GM12878 (cell line): ENCODE data around the gene GLRX5. TPM values are rescaled to one million over a fixed set of nuclear protein-coding genes. Genes with fewer than 3 reads are reported as not detected.
A peak's percentile ranks its signal among the peaks of the same experiment; 100 is the strongest.

ENCODE experiments used
- ATF7 ChIP-seq: fragments of 450-650 bp; IDR thresholded peaks from 2 replicates; pipeline ENCODE4 v1.6.1; 2016; ENCODE audit warnings: low read depth, mild to moderate bottlenecking
- CBFB ChIP-seq: IDR thresholded peaks from 2 replicates; pipeline ENCODE4 v1.6.1; 2016; ENCODE audit warnings: antibody characterized with exemption, low read depth
- CEBPB ChIP-seq, 2 experiments: fragments of 150-350 bp in 1 of 2; IDR thresholded peaks; 2 replicates each; pipeline ENCODE4 v1.6.1; 2012 to 2014; ENCODE audit warnings: low read depth in 2 of 2, low read length in 2 of 2, borderline replicate concordance in 1 of 2, inconsistent platforms in 1 of 2
- CREB1 ChIP-seq: IDR thresholded peaks from 2 replicates; pipeline ENCODE4 v1.6.1; 2012; ENCODE audit warnings: low read depth, mild to moderate bottlenecking, inconsistent platforms
- GATAD2B ChIP-seq: fragments of 450-650 bp; conservative IDR thresholded peaks from 2 replicates; pipeline ENCODE4 v1.6.1; 2017; ENCODE audit warnings: low read depth, mild to moderate bottlenecking, moderate library complexity
- IKZF1 ChIP-seq: fragments of 450-650 bp; conservative IDR thresholded peaks from 2 replicates; pipeline ENCODE4 v1.6.1; 2017; ENCODE audit warnings: antibody characterized with exemption, mild to moderate bottlenecking
- IKZF2 ChIP-seq, 2 experiments: fragments of 450-650 bp; IDR thresholded peaks; 2 replicates each; pipeline ENCODE4 v1.6.1; 2017; ENCODE audit warnings: mild to moderate bottlenecking in 2 of 2, moderate library complexity in 2 of 2
- KDM1A ChIP-seq: fragments of 200-600 bp; sonication (generic); IDR thresholded peaks from 2 replicates; pipeline ENCODE4 v1.6.1; 2016; ENCODE audit warnings: borderline replicate concordance
- NBN ChIP-seq: fragments of 450-650 bp; IDR thresholded peaks from 2 replicates; pipeline ENCODE4 v1.6.1; 2016
- NFIC ChIP-seq: IDR thresholded peaks from 2 replicates; pipeline ENCODE4 v1.6.1; 2012; ENCODE audit warnings: low read depth, mild to moderate bottlenecking, inconsistent platforms, low read length, moderate library complexity
- NFYA ChIP-seq: IDR thresholded peaks from 2 replicates; pipeline ENCODE4 v1.6.1; 2011; ENCODE audit warnings: low read depth, mild to moderate bottlenecking, low read length, improper control_type of control experiment, borderline replicate concordance
- NRF1 ChIP-seq: conservative IDR thresholded peaks from 2 replicates; pipeline ENCODE4 v1.6.1; 2011; ENCODE audit warnings: mild to moderate bottlenecking, low read depth, low read length, improper control_type of control experiment
- PBX3 ChIP-seq: IDR thresholded peaks from 2 replicates; pipeline ENCODE4 v1.6.1; 2011; ENCODE audit warnings: mild to moderate bottlenecking, low read depth, low read length, moderate library complexity; ENCODE audit not compliant: insufficient replicate concordance
- PKNOX1 ChIP-seq: fragments of 450-650 bp; IDR thresholded peaks from 2 replicates; pipeline ENCODE4 v1.6.1; 2016; ENCODE audit warnings: mild to moderate bottlenecking
- POLR2AphosphoS2 ChIP-seq: IDR thresholded peaks from 2 replicates; pipeline ENCODE4 v1.6.1; 2011; ENCODE audit warnings: low read depth, mild to moderate bottlenecking, low read length, improper control_type of control experiment, moderate library complexity
- POU2F2 ChIP-seq: IDR thresholded peaks from 3 replicates; pipeline ENCODE4 v1.6.1; 2011; ENCODE audit warnings: low read depth, mild to moderate bottlenecking, low read length, borderline replicate concordance
- RB1 ChIP-seq: fragments of 450-650 bp; formaldehyde crosslinking; IDR thresholded peaks from 2 replicates; pipeline ENCODE4 v1.6.1; 2017; ENCODE audit warnings: mild to moderate bottlenecking, borderline replicate concordance
- RELB ChIP-seq: fragments of 450-650 bp; IDR thresholded peaks from 2 replicates; pipeline ENCODE4 v1.6.1; 2017; ENCODE audit warnings: low read depth, mild to moderate bottlenecking, moderate library complexity
- SMAD1 ChIP-seq: fragments of 450-650 bp; IDR thresholded peaks from 2 replicates; pipeline ENCODE4 v1.6.1; 2018; ENCODE audit warnings: mild to moderate bottlenecking, low read depth; ENCODE audit not compliant: partially characterized antibody
- SREBF1 ChIP-seq: IDR thresholded peaks from 2 replicates; pipeline ENCODE4 v1.6.1; 2012; ENCODE audit warnings: mild to moderate bottlenecking, low read length
- SREBF2 ChIP-seq: IDR thresholded peaks from 2 replicates; pipeline ENCODE4 v1.6.1; 2012; ENCODE audit warnings: mild to moderate bottlenecking, low read length
- SUPT20H ChIP-seq: IDR thresholded peaks from 2 replicates; pipeline ENCODE4 v1.6.1; 2011; ENCODE audit warnings: low read depth, mild to moderate bottlenecking, low read length, moderate library complexity, borderline replicate concordance; ENCODE audit not compliant: control insufficient read depth
- TBL1XR1 ChIP-seq: IDR thresholded peaks from 2 replicates; pipeline ENCODE4 v1.6.1; 2012; ENCODE audit warnings: low read depth, low read length, improper control_type of control experiment
- TCF12 ChIP-seq: IDR thresholded peaks from 2 replicates; pipeline ENCODE4 v1.6.1; 2011; ENCODE audit warnings: low read depth, mild to moderate bottlenecking, low read length
- TCF7 ChIP-seq: IDR thresholded peaks from 2 replicates; pipeline ENCODE4 v1.6.1; 2014; ENCODE audit warnings: antibody characterized with exemption, borderline replicate concordance
- ZBTB33 ChIP-seq: fragments of 450-650 bp; IDR thresholded peaks from 2 replicates; pipeline ENCODE4 v1.6.1; 2017; ENCODE audit warnings: mild to moderate bottlenecking
- ZNF274 ChIP-seq: IDR thresholded peaks from one replicate; pipeline ENCODE4 v1.8.0; 2011; ENCODE audit not compliant: insufficient read length, insufficient read depth
- polyA plus RNA-seq, 11 experiments: library from polyadenylated mRNA; depleted of rRNA in 4 of 11; unstranded in 6 of 11; stranded (reverse) in 5 of 11; fragments of >200 nt; fragmentation: Nextera tagmentation in 4 of 11; fragmentation: Illumina TruSeq in 1 of 11; extraction: Ambion mirVana in 4 of 11; extraction: Trizol in 1 of 11; gene quantifications; 1 replicate in 1 of 11; 2 replicates in 10 of 11; pipeline versions ENCODE4 v1.2.1 to v1.2.3, GENCODE V29; 2011 to 2016; ENCODE audit warnings: inconsistent platforms in 2 of 11, missing spikeins in 2 of 11, low read depth in 1 of 11
- total RNA-seq, 4 experiments: library from RNA; depleted of rRNA in 3 of 4; stranded (reverse); fragments of >200 nt in 3 of 4; fragmentation: Illumina TruSeq in 1 of 4; extraction: Trizol in 1 of 4; gene quantifications; 2 replicates each; pipeline versions ENCODE4 v1.2.1 to v1.2.3, GENCODE V29; 2013 to 2021

GLRX5 gene
- total and polyA plus RNA-seq, 10 of the 15 experiments (the other 5 are each of a cell fraction or from before 2014, with no cell fraction given), result 12.8 to 139 (median 55.4) TPM

- peak; percentile 83 for TF ChIP-seq ATF7
- TF ChIP-seq SMAD1, result no peak
- TF ChIP-seq POU2F2, result peak; percentile 100
- TF ChIP-seq RB1, result no peak
- no peak for TF ChIP-seq PBX3
- TF ChIP-seq SREBF1, result peak; percentile 38
- TF ChIP-seq SUPT20H, result no peak
- TF ChIP-seq IKZF2 (IDR thresholded peaks at IDR 0.05), result peak; percentile 64
- no peak for TF ChIP-seq ZNF274
- TF ChIP-seq RELB, result 0 out of 2 replicates have a peak, but pooled peaks have one; percentile 36
- TF ChIP-seq KDM1A, result no peak
- TF ChIP-seq CEBPB (IDR thresholded peaks at IDR 0.05; ENCODE audit: borderline replicate concordance in 1 of 2, low read depth in 2 of 2, low read length in 2 of 2), result no peak
- no peak for TF ChIP-seq NFYA
- TF ChIP-seq CREB1, result peak; percentile 39; the same call in 1 of the 2 replicates
- no peak for TF ChIP-seq POLR2AphosphoS2
- TF ChIP-seq NFIC, result no peak
- peak; percentile 79 for TF ChIP-seq PKNOX1
- TF ChIP-seq GATAD2B, result no peak
- no peak for TF ChIP-seq ZBTB33
- TF ChIP-seq TBL1XR1, result peak; percentile 85
- no peak for TF ChIP-seq SREBF2
- no peak for TF ChIP-seq CBFB
- TF ChIP-seq NBN, result peak; percentile 65
- no peak for TF ChIP-seq NRF1
- peak; percentile 47; the same call in 1 of the 2 replicates for TF ChIP-seq IKZF1
- TF ChIP-seq TCF7, result no peak
- TF ChIP-seq TCF12, result no peak
Observed at GRCh38 chr14:95577067-95577800, 42.4 kb downstream of the GLRX5 start (continued).
